Stimulated activated naive CD8-positive, alpha-beta T cell treated with anti-CD3 and anti-CD28 coated beads, Interleukin-15, Interleukin-2, amounts not matched to agents 100 ng/mL and 50 ng/mL, for 24 hours (primary cell): ENCODE results near the gene FBXO11.
"Not testable (repeated sequence)": the region's sequence is repeated elsewhere in the genome, so short reads cannot be mapped to it uniquely, and the experiment has no call there.

Experiments
- H3K27ac Mint-ChIP-seq: one replicate; pipeline ENCODE4 v1.8.0; 2021; ENCODE audit warnings: mild to moderate bottlenecking, mixed read lengths
- H3K27me3 Mint-ChIP-seq: one replicate; pipeline ENCODE4 v1.8.0; 2021; ENCODE audit warnings: mixed read lengths
- H3K36me3 Mint-ChIP-seq: one replicate; pipeline ENCODE4 v1.8.0; 2021; ENCODE audit warnings: low read depth, mixed read lengths
- H3K4me1 Mint-ChIP-seq: one replicate; pipeline ENCODE4 v1.8.0; 2021; ENCODE audit warnings: low read depth, mixed read lengths
- H3K4me3 Mint-ChIP-seq: one replicate; pipeline ENCODE4 v1.8.0; 2021; ENCODE audit warnings: mild to moderate bottlenecking, mixed read lengths
- H3K9me3 Mint-ChIP-seq: one replicate; pipeline ENCODE4 v1.8.0; 2021; ENCODE audit warnings: mixed read lengths

FBXO11 gene

DNA sequence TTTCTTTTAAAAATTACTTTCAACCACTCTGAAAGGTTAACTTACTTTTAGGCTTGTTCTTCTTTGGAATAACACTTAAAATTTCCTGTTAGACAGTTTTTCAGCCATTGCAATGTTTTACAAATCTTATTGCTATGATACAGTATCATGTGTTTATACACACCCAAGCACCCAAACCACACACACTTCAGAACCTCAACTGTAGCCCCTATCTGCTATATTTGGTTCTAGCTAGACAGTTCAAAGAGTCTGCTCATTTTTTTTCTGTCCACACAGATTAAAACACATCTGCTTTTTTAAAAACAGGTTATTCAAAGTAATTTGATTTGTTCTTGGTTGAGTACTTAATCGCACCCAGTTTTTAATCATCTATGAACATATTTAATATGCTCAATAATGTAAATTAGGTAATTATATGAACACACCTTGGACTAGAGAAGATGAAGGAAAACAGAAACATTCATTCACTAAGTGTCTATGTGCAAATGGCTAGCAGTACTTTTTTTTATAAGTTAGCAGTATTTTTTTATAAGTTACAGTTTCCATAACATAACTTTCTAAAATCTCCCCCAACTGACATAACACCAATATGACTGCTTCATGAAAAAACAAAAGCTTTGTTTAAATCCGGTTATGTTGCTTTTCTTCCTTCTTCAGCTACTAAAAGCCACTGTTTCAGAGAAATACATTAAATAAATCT, 17.6 kb downstream of the FBXO11 start:
- H3K36me3 Mint-ChIP-seq = peaks cover 42% of the 10 kb centered on the region
- no peaks in the 10 kb centered on the region for H3K27me3 Mint-ChIP-seq
- peaks cover 76% of the 10 kb centered on the region for H3K4me1 Mint-ChIP-seq
- peak overlapping the region; percentile 41 for H3K4me3 Mint-ChIP-seq
- peak overlapping the region; percentile 63 for H3K27ac Mint-ChIP-seq
- no peaks in the 10 kb centered on the region for H3K9me3 Mint-ChIP-seq

GRCh38 chr2:47876912-47877311, 29.4 kb downstream of the FBXO11 start:
- Mint-ChIP-seq H3K4me1 (peaks cover 66% of the 10 kb centered on the region), H3K27me3 (no peaks in the 10 kb centered on the region)

GRCh38 chr2:47872941-47873340, 33.4 kb downstream of the FBXO11 start:
- Mint-ChIP-seq H3K36me3 (peaks cover 27% of the 10 kb centered on the region), H3K27me3 (no peaks in the 10 kb centered on the region), H3K4me1 (peaks cover 83% of the 10 kb centered on the region), H3K9me3 (no peaks in the 10 kb centered on the region), H3K4me3 (no peak overlapping the region), H3K27ac (no peak overlapping the region)

More at GRCh38 chr2:47876912-47877311, 29.4 kb downstream of the FBXO11 start:
- H3K36me3 Mint-ChIP-seq = peaks cover 18% of the 10 kb centered on the region
- no peaks in the 10 kb centered on the region for H3K9me3 Mint-ChIP-seq
- H3K27ac Mint-ChIP-seq = no peak overlapping the region
- H3K4me3 Mint-ChIP-seq = no peak overlapping the region

DNA sequence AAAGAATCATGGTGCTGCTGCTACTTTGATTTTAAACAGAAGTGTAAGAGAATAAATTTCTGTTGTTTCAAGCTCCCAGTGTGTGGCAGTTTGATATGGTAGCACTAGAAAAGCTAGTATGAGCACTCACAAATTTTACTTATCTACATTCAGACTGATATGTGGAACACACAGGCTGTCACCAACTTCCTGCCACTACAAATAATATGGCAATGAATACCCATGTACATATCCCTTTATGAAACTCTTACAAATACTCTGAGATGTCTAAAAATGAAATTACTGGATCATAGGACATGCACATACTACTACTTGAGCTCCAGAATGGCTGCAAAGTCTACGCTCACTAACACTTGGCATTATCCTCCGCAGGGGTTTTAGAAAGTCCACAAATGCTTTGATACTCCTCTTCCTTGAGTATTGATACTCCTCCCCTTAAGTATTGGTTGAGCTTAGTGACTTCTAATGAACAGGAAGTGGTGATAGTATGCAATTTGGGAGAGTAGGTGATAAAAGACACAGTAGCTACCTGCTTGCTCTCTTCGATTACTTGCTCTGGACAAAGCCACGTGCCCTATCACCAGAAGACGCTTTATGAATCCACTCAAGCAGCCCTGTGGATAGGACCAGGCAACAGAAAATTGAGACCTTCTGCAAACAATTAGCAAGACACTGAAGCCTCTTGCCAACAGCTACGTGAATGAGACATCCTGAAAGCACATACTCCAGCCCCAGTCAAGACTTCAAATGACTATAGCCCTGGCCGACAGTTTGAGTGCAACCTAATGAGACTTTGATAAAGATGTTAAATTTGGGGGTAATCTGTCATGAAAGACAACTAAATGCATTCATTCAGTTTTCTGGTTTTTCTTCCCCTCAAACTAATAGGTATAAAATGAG, 35.4 kb downstream of the FBXO11 start:
- peaks cover 87% of the 10 kb centered on the region for H3K4me1 Mint-ChIP-seq
- peaks cover 26% of the 10 kb centered on the region for H3K36me3 Mint-ChIP-seq
- no peaks in the 10 kb centered on the region for H3K9me3 Mint-ChIP-seq
- H3K27me3 Mint-ChIP-seq = no peaks in the 10 kb centered on the region
- no peak overlapping the region for H3K4me3 Mint-ChIP-seq
- peak overlapping the region; percentile 56 for H3K27ac Mint-ChIP-seq

GRCh38 chr2:47869859-47870595, 36.3 kb downstream of the FBXO11 start:
- no peaks in the 10 kb centered on the region for H3K27me3 Mint-ChIP-seq
- H3K27ac Mint-ChIP-seq = peak overlapping the region; percentile 33

DNA sequence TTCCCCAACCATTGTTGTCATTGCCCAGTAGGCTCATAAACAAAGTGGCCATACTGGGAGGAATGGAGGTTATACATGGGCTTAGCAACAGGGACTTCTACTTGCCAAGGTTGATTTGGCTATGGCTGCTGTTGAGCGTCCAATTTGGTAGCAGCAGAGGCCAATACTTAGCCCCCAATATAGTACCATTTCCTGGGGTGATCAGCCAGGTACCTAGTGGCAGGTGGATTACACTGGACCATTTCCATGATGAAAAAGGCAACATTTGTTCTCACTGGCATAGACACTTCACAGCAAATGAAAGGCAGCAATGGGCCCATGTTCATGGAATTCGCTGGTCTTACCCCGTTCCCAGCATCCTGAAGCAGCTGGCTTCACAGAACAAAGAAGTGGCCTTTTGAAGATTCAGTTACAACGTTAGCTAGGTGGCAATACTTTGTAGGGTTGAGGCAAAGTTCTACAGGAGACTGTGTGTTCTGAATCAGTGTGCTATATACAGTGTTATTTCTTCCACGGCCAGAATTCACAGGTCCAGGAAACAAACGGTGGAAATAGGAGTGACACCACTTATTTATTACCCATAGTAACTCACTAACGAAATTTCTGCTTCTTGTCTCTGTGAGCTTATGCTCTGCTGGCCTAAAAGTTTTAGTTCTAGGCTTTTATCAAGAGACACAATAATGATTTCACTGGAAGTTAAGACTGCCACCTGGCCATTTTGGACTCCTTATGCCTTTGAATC, 37.5 kb downstream of the FBXO11 start:
- H3K27me3 Mint-ChIP-seq = no peaks in the 10 kb centered on the region
- peaks cover 91% of the 10 kb centered on the region for H3K4me1 Mint-ChIP-seq
- no peak overlapping the region for H3K27ac Mint-ChIP-seq
- peaks cover 35% of the 10 kb centered on the region for H3K36me3 Mint-ChIP-seq
- H3K9me3 Mint-ChIP-seq = no peaks in the 10 kb centered on the region
- no peak overlapping the region for H3K4me3 Mint-ChIP-seq

More at GRCh38 chr2:47869859-47870595, 36.3 kb downstream of the FBXO11 start:
- no peak overlapping the region for H3K4me3 Mint-ChIP-seq
- H3K9me3 Mint-ChIP-seq = no peaks in the 10 kb centered on the region
- peaks cover 33% of the 10 kb centered on the region for H3K36me3 Mint-ChIP-seq
- peaks cover 87% of the 10 kb centered on the region for H3K4me1 Mint-ChIP-seq

DNA sequence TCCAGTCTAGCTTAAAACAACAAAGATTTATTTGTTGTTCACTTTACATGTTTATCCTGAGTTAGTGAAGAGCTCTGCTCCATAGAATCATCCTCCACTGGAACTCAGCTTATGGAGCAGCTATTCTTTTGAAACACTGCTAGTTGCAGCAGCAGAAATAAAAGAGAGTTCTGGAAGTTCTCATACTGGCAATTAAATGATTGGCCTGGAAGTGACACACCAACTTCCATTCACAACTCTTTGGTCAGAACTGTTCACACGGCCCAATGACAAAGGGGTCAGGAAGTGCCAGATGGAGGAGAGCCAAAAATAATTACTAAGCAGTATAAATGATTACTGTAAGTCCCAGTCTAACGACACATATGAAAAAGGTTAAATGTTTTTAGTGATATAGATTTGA, 39.1 kb downstream of the FBXO11 start:
- Mint-ChIP-seq H3K9me3 (no peaks in the 10 kb centered on the region), H3K4me1 (peaks cover 94% of the 10 kb centered on the region), H3K36me3 (peaks cover 36% of the 10 kb centered on the region), H3K27ac (peak overlapping the region; percentile 50), H3K27me3 (no peaks in the 10 kb centered on the region), H3K4me3 (no peak overlapping the region)

GRCh38 chr2:47864566-47864965, 41.7 kb downstream of the FBXO11 start:
- no peaks in the 10 kb centered on the region for H3K9me3 Mint-ChIP-seq
- no peaks in the 10 kb centered on the region for H3K27me3 Mint-ChIP-seq
- peaks cover 73% of the 10 kb centered on the region for H3K4me1 Mint-ChIP-seq
- no peak overlapping the region for H3K27ac Mint-ChIP-seq
- no peak overlapping the region for H3K4me3 Mint-ChIP-seq
- peaks cover 32% of the 10 kb centered on the region for H3K36me3 Mint-ChIP-seq

DNA sequence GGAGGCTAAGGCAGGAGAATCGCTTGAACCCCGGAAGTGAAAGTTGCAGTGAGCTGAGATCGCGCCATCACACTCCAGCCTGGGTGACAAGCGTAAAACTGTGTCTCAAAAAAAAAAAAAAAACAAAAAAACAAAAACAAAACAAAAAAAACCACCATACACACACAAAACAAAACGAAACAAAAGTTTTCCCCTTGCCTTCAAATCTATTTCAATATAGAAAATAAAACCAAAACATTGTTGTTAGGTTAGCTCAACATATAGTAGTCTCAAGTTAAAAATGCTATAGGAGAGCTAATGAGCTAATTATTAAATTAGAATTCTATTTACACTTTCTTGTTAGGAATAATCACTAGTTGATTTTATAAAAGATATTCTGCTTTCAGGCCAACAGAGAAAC, 43.3 kb downstream of the FBXO11 start:
- no peak overlapping the region for H3K27ac Mint-ChIP-seq

GRCh38 chr2:47853067-47853777, 53.1 kb downstream of the FBXO11 start:
- Mint-ChIP-seq H3K4me1 (peaks cover 60% of the 10 kb centered on the region), H3K36me3 (peaks cover 20% of the 10 kb centered on the region)
- H3K9me3 Mint-ChIP-seq, H3K27me3 Mint-ChIP-seq, H3K4me3 Mint-ChIP-seq, H3K27ac Mint-ChIP-seq: not testable (repeated sequence)

More for the DNA sequence above, 43.3 kb downstream of the FBXO11 start:
- no peak overlapping the region for H3K4me3 Mint-ChIP-seq
- H3K36me3 Mint-ChIP-seq = peaks cover 26% of the 10 kb centered on the region
- H3K9me3 Mint-ChIP-seq = no peaks in the 10 kb centered on the region
- H3K4me1 Mint-ChIP-seq = peaks cover 63% of the 10 kb centered on the region
- H3K27me3 Mint-ChIP-seq = no peaks in the 10 kb centered on the region

GRCh38 chr2:47850198-47850597, 56.1 kb downstream of the FBXO11 start:
- no peak overlapping the region for H3K4me3 Mint-ChIP-seq
- H3K4me1 Mint-ChIP-seq = peaks cover 38% of the 10 kb centered on the region
- H3K9me3 Mint-ChIP-seq = no peaks in the 10 kb centered on the region
- no peaks in the 10 kb centered on the region for H3K27me3 Mint-ChIP-seq
- peak overlapping the region; percentile 1 for H3K27ac Mint-ChIP-seq
- H3K36me3 Mint-ChIP-seq = peaks cover 20% of the 10 kb centered on the region

DNA sequence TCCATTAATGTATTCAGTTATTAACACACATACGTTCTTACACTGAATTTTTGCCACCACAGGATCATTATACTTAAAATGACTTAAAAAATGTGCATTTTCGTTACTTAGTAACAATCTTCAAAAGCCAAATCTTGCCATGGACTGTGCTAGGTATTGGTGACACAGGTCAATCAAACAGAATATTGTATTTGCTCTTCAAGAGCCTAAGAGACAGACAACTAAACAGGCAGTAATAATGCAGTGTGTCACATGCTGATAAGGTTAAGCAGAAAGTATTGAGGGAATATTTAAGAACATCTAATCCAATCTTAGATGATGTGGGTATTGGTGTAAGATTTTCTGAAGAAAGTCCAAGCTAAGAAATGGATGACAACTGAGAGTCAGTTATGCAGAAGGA, 56.9 kb downstream of the FBXO11 start:
- Mint-ChIP-seq H3K9me3 (no peaks in the 10 kb centered on the region), H3K27me3 (no peaks in the 10 kb centered on the region), H3K4me3 (no peak overlapping the region), H3K27ac (peak overlapping the region; percentile 38), H3K36me3 (peaks cover 20% of the 10 kb centered on the region), H3K4me1 (peaks cover 41% of the 10 kb centered on the region)

GRCh38 chr2:47844162-47844561, 62.1 kb downstream of the FBXO11 start:
- Mint-ChIP-seq H3K9me3 (no peaks in the 10 kb centered on the region), H3K27me3 (no peaks in the 10 kb centered on the region), H3K4me1 (peaks cover 31% of the 10 kb centered on the region)

GRCh38 chr2:47843407-47843806, 62.9 kb downstream of the FBXO11 start:
- H3K4me1 Mint-ChIP-seq = peaks cover 31% of the 10 kb centered on the region
- H3K36me3 Mint-ChIP-seq = peaks cover 20% of the 10 kb centered on the region
- H3K27ac Mint-ChIP-seq = peak overlapping the region; percentile 13
- no peaks in the 10 kb centered on the region for H3K27me3 Mint-ChIP-seq
- H3K9me3 Mint-ChIP-seq = no peaks in the 10 kb centered on the region
- H3K4me3 Mint-ChIP-seq = no peak overlapping the region

More at GRCh38 chr2:47844162-47844561, 62.1 kb downstream of the FBXO11 start:
- no peak overlapping the region for H3K4me3 Mint-ChIP-seq
- H3K27ac Mint-ChIP-seq = peak overlapping the region; percentile 34
- H3K36me3 Mint-ChIP-seq = peaks cover 12% of the 10 kb centered on the region
